CD14-positive monocyte (primary cell): Measurements from ENCODE around the gene GLB1L. TPM values are rescaled to one million over a fixed set of nuclear protein-coding genes. Genes with fewer than 3 reads are reported as not detected.

ENCODE experiments used
- DNase-seq, 3 donors: peaks; one replicate each; pipeline ENCODE4 v3.0.0-alpha.2; 2011 to 2022
- H2AFZ ChIP-seq: 2 replicates; pipeline ENCODE4 v1.6.0; 2012; ENCODE audit warnings: mild to moderate bottlenecking, low read depth, low read length, inconsistent platforms; ENCODE audit not compliant: insufficient read depth, poor library complexity, severe bottlenecking
- H3K27ac ChIP-seq, 2 donors: 1 replicate in 1 of 2; 2 replicates in 1 of 2; pipeline ENCODE4 v1.5.1; 2012 to 2013; ENCODE audit warnings: low read length in 2 of 2, control low read depth in 1 of 2, inconsistent platforms in 1 of 2, low read depth in 1 of 2, mild to moderate bottlenecking in 1 of 2
- H3K27me3 ChIP-seq, 2 donors: one replicate each; pipeline versions ENCODE4 v1.6.0 to v1.6.1; 2011 to 2013; ENCODE audit warnings: low read length in 2 of 2; ENCODE audit not compliant: control insufficient read depth in 2 of 2, insufficient read depth in 2 of 2
- H3K36me3 ChIP-seq, 2 donors: replicated peaks in 1 of 2; 1 replicate in 1 of 2; 2 replicates in 1 of 2; pipeline versions ENCODE4 v1.5.1 to v1.6.1; 2012 to 2013; ENCODE audit warnings: low read length in 2 of 2, control low read depth in 1 of 2, inconsistent platforms in 1 of 2, mild to moderate bottlenecking in 1 of 2; ENCODE audit not compliant: insufficient read depth in 2 of 2, control insufficient read depth in 1 of 2
- H3K4me1 ChIP-seq, 2 donors: 1 replicate in 1 of 2; 2 replicates in 1 of 2; pipeline versions ENCODE4 v1.5.1 to v1.6.1; 2012 to 2013; ENCODE audit warnings: low read length in 2 of 2, control low read depth in 1 of 2, inconsistent platforms in 1 of 2, mild to moderate bottlenecking in 1 of 2, moderate library complexity in 1 of 2; ENCODE audit not compliant: insufficient read depth in 2 of 2, control insufficient read depth in 1 of 2
- H3K4me2 ChIP-seq: replicated peaks from 2 replicates; pipeline ENCODE3; 2012; ENCODE audit warnings: low read length, moderate library complexity, mild to moderate bottlenecking; ENCODE audit not compliant: poor library complexity, severe bottlenecking; ENCODE audit errors: extremely low read depth
- H3K4me3 ChIP-seq, 3 experiments: fragments of 200-600 bp in 1 of 3; sonication (generic) in 1 of 3; replicated peaks in 1 of 3; 1 replicate in 2 of 3; 2 replicates in 1 of 3; pipeline ENCODE4 v1.5.1; 2011 to 2013; ENCODE audit warnings: low read length in 3 of 3, mild to moderate bottlenecking in 3 of 3, control low read depth in 2 of 3, low read depth in 2 of 3, inconsistent platforms in 1 of 3, moderate library complexity in 1 of 3
- H3K79me2 ChIP-seq: 2 replicates; pipeline ENCODE4 v1.6.0; 2012; ENCODE audit warnings: mild to moderate bottlenecking, control low read depth, inconsistent platforms, low read length, moderate library complexity; ENCODE audit not compliant: insufficient read depth
- H3K9ac ChIP-seq: 2 replicates; pipeline ENCODE4 v1.6.0; 2017; ENCODE audit warnings: low read length, mild to moderate bottlenecking; ENCODE audit not compliant: insufficient read depth, poor library complexity, severe bottlenecking
- H3K9me3 ChIP-seq, 2 donors: replicated peaks in 1 of 2; 1 replicate in 1 of 2; 2 replicates in 1 of 2; pipeline versions ENCODE4 v1.5.1 to v1.6.1; 2012 to 2013; ENCODE audit warnings: low read length in 2 of 2, control low read depth in 1 of 2; ENCODE audit not compliant: control insufficient read depth in 1 of 2, insufficient read depth in 1 of 2
- H4K20me1 ChIP-seq: 2 replicates; pipeline ENCODE4 v1.6.0; 2012; ENCODE audit warnings: mild to moderate bottlenecking, low read length, control low read depth, moderate library complexity; ENCODE audit not compliant: insufficient read depth
- H3K27ac Mint-ChIP-seq, 7 donors: one replicate each; pipeline ENCODE4 v1.8.0; 2020; ENCODE audit warnings: mild to moderate bottlenecking in 7 of 7, mixed read lengths in 7 of 7, moderate library complexity in 6 of 7, inconsistent platforms in 2 of 7
- H3K27me3 Mint-ChIP-seq, 3 donors: one replicate each; pipeline ENCODE4 v1.8.0; 2021 to 2022; ENCODE audit warnings: low read depth in 3 of 3, mild to moderate bottlenecking in 3 of 3, mixed read lengths in 3 of 3, moderate library complexity in 3 of 3, inconsistent platforms in 1 of 3
- H3K36me3 Mint-ChIP-seq, 2 donors: one replicate each; pipeline ENCODE4 v1.8.0; 2020; ENCODE audit warnings: mixed read lengths in 2 of 2, inconsistent platforms in 1 of 2, mild to moderate bottlenecking in 1 of 2
- H3K4me1 Mint-ChIP-seq: one replicate; pipeline ENCODE4 v1.8.0; 2020; ENCODE audit warnings: mild to moderate bottlenecking, mixed read lengths
- H3K4me3 Mint-ChIP-seq, 2 donors: one replicate each; pipeline ENCODE4 v1.8.0; 2020; ENCODE audit warnings: mild to moderate bottlenecking in 2 of 2, mixed read lengths in 2 of 2, moderate library complexity in 1 of 2
- H3K9me3 Mint-ChIP-seq, 7 donors: one replicate each; pipeline ENCODE4 v1.8.0; 2020 to 2022; ENCODE audit warnings: mixed read lengths in 7 of 7, mild to moderate bottlenecking in 6 of 7, moderate library complexity in 6 of 7, inconsistent platforms in 2 of 7
- CTCF ChIP-seq: fragments of 200-600 bp; IDR thresholded peaks from one replicate; pipeline ENCODE4 v1.8.0; 2022; ENCODE audit warnings: antibody characterized with exemption, mild to moderate bottlenecking
- WGBS: methylation state at CpG from one replicate; pipeline ENCODE4 v1.1.5; 2013; ENCODE audit warnings: missing lambda C conversion rate; ENCODE audit not compliant: insufficient coverage; 5-methylcytosine and 5-hydroxymethylcytosine counted together
- intact Hi-C, 2 donors: fragments of 100-400 bp; cut with micrococcal nuclease; formaldehyde crosslinking; loops; one replicate each; pipeline versions ENCODE4 v1.15.0 to v1.15.1; 2023
- polyA plus RNA-seq, 3 donors: library from polyadenylated mRNA; depleted of rRNA in 1 of 3; unstranded in 2 of 3; stranded (reverse) in 1 of 3; fragments of 300-500 nt in 2 of 3; fragments of >200 nt in 1 of 3; fragmentation: Illumina TruSeq in 2 of 3; gene quantifications; 1 replicate in 2 of 3; 2 replicates in 1 of 3; pipeline ENCODE4 v1.2.3, GENCODE V29; 2012 to 2021

GLB1L gene
- polyA plus RNA-seq, 3 donors, result 4.0 to 11.7 (median 7.7) TPM

- no peaks in the 10 kb centered on the region for H3K4me1 ChIP-seq
- no peak for TF ChIP-seq CTCF
- H3K4me3 ChIP-seq, result no peak overlapping the region
- peaks cover 2% of the 10 kb centered on the region for H3K4me1 Mint-ChIP-seq
- H3K27me3 ChIP-seq, result no peaks in the 10 kb centered on the region
- H4K20me1 ChIP-seq, result peaks cover 5% of the 10 kb centered on the region
- no peak for DNase-seq
- H3K27ac ChIP-seq, result no peak overlapping the region
- H3K79me2 ChIP-seq, result no peaks in the 10 kb centered on the region
- no peak overlapping the region for H3K4me2 ChIP-seq
- H3K9me3 Mint-ChIP-seq, result peaks cover 0 to 1% (median 0%) of the 10 kb centered on the region in 7 donors
- H3K36me3 ChIP-seq, result peaks cover 43% of the 10 kb centered on the region in 2 donors
- no peak overlapping the region for H2AFZ ChIP-seq
- WGBS, result 100% methylated on average over 2 of the region's 12 CpGs
- H3K9me3 ChIP-seq, result no peaks in the 10 kb centered on the region
- no peak overlapping the region for H3K4me3 Mint-ChIP-seq
- H3K36me3 Mint-ChIP-seq, result peaks cover 45 to 46% of the 10 kb centered on the region in 2 donors
- H3K9ac ChIP-seq, result no peak overlapping the region
- intact Hi-C loops, result no loop called here
- H3K27me3 Mint-ChIP-seq, result peaks cover 0 to 6% (median 6%) of the 10 kb centered on the region in 3 donors
- H3K27ac Mint-ChIP-seq, result peak overlapping the region in 3 of 7 donors; percentile 33 to 67 (median 36)
Observed at GRCh38 chr2:219286436-219287115, 41.3 kb upstream of the GLB1L start.

- Histone ChIP-seq H3K9me3 (no peaks in the 10 kb centered on the region), H3K4me1 (no peaks in the 10 kb centered on the region), H3K4me2 (no peak overlapping the region), H2AFZ (no peak overlapping the region), H4K20me1 (peaks cover 5% of the 10 kb centered on the region), H3K4me3 (no peak overlapping the region), H3K9ac (no peak overlapping the region), H3K79me2 (no peaks in the 10 kb centered on the region), H3K36me3 (peaks cover 47 to 49% of the 10 kb centered on the region in 2 donors), H3K27ac (no peak overlapping the region), H3K27me3 (no peaks in the 10 kb centered on the region)
- Mint-ChIP-seq H3K4me3 (no peak overlapping the region), H3K27ac (no peak overlapping the region), H3K4me1 (peaks cover 2% of the 10 kb centered on the region), H3K27me3 (peaks cover 0 to 6% (median 5%) of the 10 kb centered on the region in 3 donors), H3K36me3 (peaks cover 52% of the 10 kb centered on the region in 2 donors), H3K9me3 (peaks cover 0 to 1% (median 0%) of the 10 kb centered on the region in 7 donors)
- WGBS, result 100% methylated on average over 10 of the region's 17 CpGs
- no peak for DNase-seq
- intact Hi-C loops, result no loop called here
- no peak for TF ChIP-seq CTCF
Observed at GRCh38 chr2:219285894-219286425, 40.7 kb upstream of the GLB1L start.
